ENCODE results near the gene BRIP1. TPM values are rescaled to one million over a fixed set of nuclear protein-coding genes. Genes with fewer than 3 reads are reported as not detected.

Gene BRIP1
- total RNA-seq, 1 experiment from 2014 or later, result 13.8 TPM

GRCh38 chr17:61716225-61716829, 147.0 kb downstream of the BRIP1 start (continued):
- TF ChIP-seq GTF2I (CRISPR knock-in tag; conservative IDR thresholded peaks at IDR 0.05) (no peak), GABPB1 (CRISPR knock-in tag; IDR thresholded peaks at IDR 0.05) (no peak)

- Mint-ChIP-seq H3K27me3 (ENCODE audit: low read depth) (no peaks in the 10 kb centered on the region), H3K27ac (no peak overlapping the region), H3K36me3 (peaks cover 37% of the 10 kb centered on the region), H3K9me3 (peaks cover 33% of the 10 kb centered on the region), H3K4me1 (no peaks in the 10 kb centered on the region), H3K4me3 (no peak overlapping the region)
- no peak for DNase-seq (ENCODE audit: low spot score)
- ChIA-PET CTCF (no interaction called here), POLR2A (no interaction called here)
- TF ChIP-seq MXD4 (CRISPR knock-in tag; IDR thresholded peaks at IDR 0.05; ENCODE audit: borderline replicate concordance) (no peak), AR (CRISPR knock-in tag; IDR thresholded peaks at IDR 0.05) (no peak)
- ATAC-seq, result no peak
Measured at GRCh38 chr17:61715348-61715747, 148.0 kb downstream of the BRIP1 start.

- H3K36me3 Mint-ChIP-seq, result peaks cover 37% of the 10 kb centered on the region
- no peak overlapping the region for H3K4me3 Mint-ChIP-seq
- peaks cover 30% of the 10 kb centered on the region for H3K9me3 Mint-ChIP-seq
- H3K27ac Mint-ChIP-seq, result no peak overlapping the region
- DNase-seq (ENCODE audit: low spot score), result no peak
- H3K4me1 Mint-ChIP-seq, result no peaks in the 10 kb centered on the region
- ChIA-PET CTCF (no interaction called here), POLR2A (no interaction called here)
- ATAC-seq, result no peak
- no peaks in the 10 kb centered on the region for H3K27me3 Mint-ChIP-seq (ENCODE audit: low read depth)
- TF ChIP-seq MAX (CRISPR knock-in tag; IDR thresholded peaks at IDR 0.05), result no peak
- no peak for TF ChIP-seq MLX (CRISPR knock-in tag; IDR thresholded peaks at IDR 0.05)
- no peak for TF ChIP-seq ZNF671 (CRISPR knock-in tag; IDR thresholded peaks at IDR 0.05)
- TF ChIP-seq TP53 (CRISPR knock-in tag; IDR thresholded peaks at IDR 0.05), result no peak
- TF ChIP-seq ZNF416 (CRISPR knock-in tag; IDR thresholded peaks at IDR 0.05), result no peak
- TF ChIP-seq CDX4 (CRISPR knock-in tag; IDR thresholded peaks at IDR 0.05; ENCODE audit: borderline replicate concordance), result no peak
- no peak for TF ChIP-seq STAT6 (CRISPR knock-in tag; conservative IDR thresholded peaks at IDR 0.05; ENCODE audit: low read depth)
- TF ChIP-seq ZNF423 (CRISPR knock-in tag; IDR thresholded peaks at IDR 0.05), result no peak
- TF ChIP-seq USF2 (CRISPR knock-in tag; IDR thresholded peaks at IDR 0.05), result no peak
- no peak for TF ChIP-seq ZSCAN18 (CRISPR knock-in tag; IDR thresholded peaks at IDR 0.05)
- no peak for TF ChIP-seq MXD4 (CRISPR knock-in tag; IDR thresholded peaks at IDR 0.05; ENCODE audit: borderline replicate concordance)
- no peak for TF ChIP-seq NR1H2 (CRISPR knock-in tag; IDR thresholded peaks at IDR 0.05)
- TF ChIP-seq AR (CRISPR knock-in tag; IDR thresholded peaks at IDR 0.05), result no peak
Measured at GRCh38 chr17:61714300-61714699, 149.0 kb downstream of the BRIP1 start.
